Measurements from ENCODE around the gene MRPS9. TPM values are rescaled to one million over a fixed set of nuclear protein-coding genes. Genes with fewer than 3 reads are reported as not detected.

Gene MRPS9
- total and polyA plus RNA-seq, 9 of the 15 experiments (the other 6 are each of a cell fraction or from before 2014, with no cell fraction given), result 46.2 to 143 (median 65.6) TPM

DNA sequence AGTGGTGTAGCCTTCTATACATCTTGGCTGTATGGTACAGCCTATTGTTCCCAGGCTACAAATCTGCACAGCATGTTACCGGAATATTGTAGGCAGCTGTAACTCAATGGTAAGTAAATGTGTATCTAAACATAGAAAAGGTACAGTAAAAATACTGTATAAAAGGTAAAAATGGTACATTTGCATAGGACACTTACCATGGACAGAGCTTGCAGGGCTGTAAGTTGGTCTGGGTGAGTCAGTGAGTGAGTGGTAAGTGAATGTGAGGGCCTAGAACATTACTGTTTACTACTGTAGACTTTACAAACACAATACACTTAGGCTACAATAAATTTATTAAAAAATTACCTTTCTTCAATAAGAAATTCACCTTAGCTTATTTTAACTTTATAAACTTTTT lies 3.7 kb upstream of the MRPS9 start:
- POLR2A ChIA-PET, result no interaction called here
- intact Hi-C loops (cut with micrococcal nuclease) (no loop called here), in situ Hi-C loops (cut with MboI) (no loop called here)
- Histone ChIP-seq H3K4me1 (replicated peaks in 1 of 2; ENCODE audit: control insufficient read depth in 2 of 2, insufficient read depth in 2 of 2, low read length in 2 of 2) (peaks cover 4 to 5% of the 10 kb centered on the region in 2 experiments; a peak in 2 of 5 replicates), H3K4me3 (no peak overlapping the region), H3K79me2 (ENCODE audit: control insufficient read depth, insufficient read depth, low read length) (peaks cover 13% of the 10 kb centered on the region), H3K9me1 (ENCODE audit: control insufficient read depth, insufficient read depth, low read length) (no peaks in the 10 kb centered on the region), H3K27ac (ENCODE audit: extremely low read depth, low read depth, low read length) (no peak overlapping the region), H3K4me2 (ENCODE audit: insufficient read depth, low read length) (no peak overlapping the region), H4K20me1 (replicated peaks; ENCODE audit: control insufficient read depth, insufficient read depth, low read length) (no peaks in the 10 kb centered on the region), H3K36me3 (ENCODE audit: control insufficient read depth, insufficient read depth, low read length) (no peaks in the 10 kb centered on the region), H2AFZ (ENCODE audit: low read depth, low read length) (no peak overlapping the region), H3K9ac (ENCODE audit: insufficient read depth in 1 of 2, low read depth in 2 of 2, low read length in 2 of 2) (no peak overlapping the region), H3K27me3 (ENCODE audit: control insufficient read depth in 2 of 2, insufficient read depth in 2 of 2, low read length in 2 of 2) (no peaks in the 10 kb centered on the region), H3K9me3 (replicated peaks; ENCODE audit: control insufficient read depth, insufficient read depth, low read depth, low read length) (no peaks in the 10 kb centered on the region)
- no TSS peak for BruUV-seq (replicated peaks)
- CTCF ChIA-PET (ENCODE audit: low intra/inter-chr PET ratio), result interaction anchor here (0.6 kb wide), 1 partner anchor 983 kb away, joined by 3 read pairs; no protein-coding TSS in a partner anchor
- no peak for FAIRE-seq
- DNase-seq (ENCODE audit: extremely low read depth in 1 of 4, low spot score in 3 of 4), result no peak
- TF ChIP-seq C11orf30 (IDR thresholded peaks at IDR 0.05; ENCODE audit: low read depth), result no peak
- TF ChIP-seq, protein P1, sequence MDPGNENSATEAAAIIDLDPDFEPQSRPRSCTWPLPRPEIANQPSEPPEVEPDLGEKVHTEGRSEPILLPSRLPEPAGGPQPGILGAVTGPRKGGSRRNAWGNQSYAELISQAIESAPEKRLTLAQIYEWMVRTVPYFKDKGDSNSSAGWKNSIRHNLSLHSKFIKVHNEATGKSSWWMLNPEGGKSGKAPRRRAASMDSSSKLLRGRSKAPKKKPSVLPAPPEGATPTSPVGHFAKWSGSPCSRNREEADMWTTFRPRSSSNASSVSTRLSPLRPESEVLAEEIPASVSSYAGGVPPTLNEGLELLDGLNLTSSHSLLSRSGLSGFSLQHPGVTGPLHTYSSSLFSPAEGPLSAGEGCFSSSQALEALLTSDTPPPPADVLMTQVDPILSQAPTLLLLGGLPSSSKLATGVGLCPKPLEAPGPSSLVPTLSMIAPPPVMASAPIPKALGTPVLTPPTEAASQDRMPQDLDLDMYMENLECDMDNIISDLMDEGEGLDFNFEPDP (CRISPR knock-in tag; IDR thresholded peaks at IDR 0.05), result no peak
- TF ChIP-seq, protein P2, sequence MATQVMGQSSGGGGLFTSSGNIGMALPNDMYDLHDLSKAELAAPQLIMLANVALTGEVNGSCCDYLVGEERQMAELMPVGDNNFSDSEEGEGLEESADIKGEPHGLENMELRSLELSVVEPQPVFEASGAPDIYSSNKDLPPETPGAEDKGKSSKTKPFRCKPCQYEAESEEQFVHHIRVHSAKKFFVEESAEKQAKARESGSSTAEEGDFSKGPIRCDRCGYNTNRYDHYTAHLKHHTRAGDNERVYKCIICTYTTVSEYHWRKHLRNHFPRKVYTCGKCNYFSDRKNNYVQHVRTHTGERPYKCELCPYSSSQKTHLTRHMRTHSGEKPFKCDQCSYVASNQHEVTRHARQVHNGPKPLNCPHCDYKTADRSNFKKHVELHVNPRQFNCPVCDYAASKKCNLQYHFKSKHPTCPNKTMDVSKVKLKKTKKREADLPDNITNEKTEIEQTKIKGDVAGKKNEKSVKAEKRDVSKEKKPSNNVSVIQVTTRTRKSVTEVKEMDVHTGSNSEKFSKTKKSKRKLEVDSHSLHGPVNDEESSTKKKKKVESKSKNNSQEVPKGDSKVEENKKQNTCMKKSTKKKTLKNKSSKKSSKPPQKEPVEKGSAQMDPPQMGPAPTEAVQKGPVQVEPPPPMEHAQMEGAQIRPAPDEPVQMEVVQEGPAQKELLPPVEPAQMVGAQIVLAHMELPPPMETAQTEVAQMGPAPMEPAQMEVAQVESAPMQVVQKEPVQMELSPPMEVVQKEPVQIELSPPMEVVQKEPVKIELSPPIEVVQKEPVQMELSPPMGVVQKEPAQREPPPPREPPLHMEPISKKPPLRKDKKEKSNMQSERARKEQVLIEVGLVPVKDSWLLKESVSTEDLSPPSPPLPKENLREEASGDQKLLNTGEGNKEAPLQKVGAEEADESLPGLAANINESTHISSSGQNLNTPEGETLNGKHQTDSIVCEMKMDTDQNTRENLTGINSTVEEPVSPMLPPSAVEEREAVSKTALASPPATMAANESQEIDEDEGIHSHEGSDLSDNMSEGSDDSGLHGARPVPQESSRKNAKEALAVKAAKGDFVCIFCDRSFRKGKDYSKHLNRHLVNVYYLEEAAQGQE (IDR thresholded peaks at IDR 0.05; ENCODE audit: borderline replicate concordance), result 0 out of 2 replicates have a peak, but pooled peaks have one; percentile 7
- TF ChIP-seq, protein P2 (CRISPR knock-in tag; IDR thresholded peaks at IDR 0.05; ENCODE audit: low read depth), result no peak
- no peak for TF ChIP-seq PCBP1 (IDR thresholded peaks at IDR 0.05; ENCODE audit: low read depth, low read length, poor library complexity, severe bottlenecking)
- no peak for TF ChIP-seq HNRNPLL (IDR thresholded peaks at IDR 0.05; ENCODE audit: low read depth, low read length, poor library complexity, severe bottlenecking)
- TF ChIP-seq, protein P3, sequence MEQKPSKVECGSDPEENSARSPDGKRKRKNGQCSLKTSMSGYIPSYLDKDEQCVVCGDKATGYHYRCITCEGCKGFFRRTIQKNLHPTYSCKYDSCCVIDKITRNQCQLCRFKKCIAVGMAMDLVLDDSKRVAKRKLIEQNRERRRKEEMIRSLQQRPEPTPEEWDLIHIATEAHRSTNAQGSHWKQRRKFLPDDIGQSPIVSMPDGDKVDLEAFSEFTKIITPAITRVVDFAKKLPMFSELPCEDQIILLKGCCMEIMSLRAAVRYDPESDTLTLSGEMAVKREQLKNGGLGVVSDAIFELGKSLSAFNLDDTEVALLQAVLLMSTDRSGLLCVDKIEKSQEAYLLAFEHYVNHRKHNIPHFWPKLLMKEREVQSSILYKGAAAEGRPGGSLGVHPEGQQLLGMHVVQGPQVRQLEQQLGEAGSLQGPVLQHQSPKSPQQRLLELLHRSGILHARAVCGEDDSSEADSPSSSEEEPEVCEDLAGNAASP (IDR thresholded peaks at IDR 0.05), result no peak
- no peak for ATAC-seq
- 35% methylated on average over 1 of the region's 1 CpG for WGBS (ENCODE audit: insufficient coverage, low coverage, missing lambda C conversion rate)

Data from K562 (cell line).